DOHH2 (cell line): ENCODE data around the gene ZFP1.

Experiments used
- H3F3A ChIP-seq: fragments of 200-600 bp; sonication (generic), shearing (Covaris generic); 2 replicates; pipeline ENCODE4 v1.6.0; 2016; ENCODE audit warnings: antibody characterized with exemption, mild to moderate bottlenecking; ENCODE audit not compliant: control insufficient read depth, insufficient read depth
- H3K27ac ChIP-seq: fragments of 200-600 bp; sonication (generic); 2 replicates; pipeline ENCODE4 v1.5.1; 2014; ENCODE audit warnings: low read depth, mild to moderate bottlenecking, low read length, moderate library complexity
- H3K27me3 ChIP-seq: fragments of 200-600 bp; sonication (generic); 2 replicates; pipeline ENCODE4 v1.6.1; 2014; ENCODE audit warnings: mild to moderate bottlenecking, low read length, mixed read lengths; ENCODE audit not compliant: control insufficient read depth
- H3K36me3 ChIP-seq: fragments of 200-600 bp; sonication (generic); 2 replicates; pipeline ENCODE4 v1.6.1; 2014; ENCODE audit warnings: mild to moderate bottlenecking, low read length, moderate library complexity, mixed read lengths; ENCODE audit not compliant: control insufficient read depth
- H3K4me1 ChIP-seq: fragments of 200-600 bp; sonication (generic); 2 replicates; pipeline ENCODE4 v1.6.1; 2014; ENCODE audit warnings: mild to moderate bottlenecking, low read length, mixed read lengths; ENCODE audit not compliant: control insufficient read depth
- H3K4me2 ChIP-seq: fragments of 200-600 bp; sonication (generic); 2 replicates; pipeline ENCODE4 v1.6.0; 2014; ENCODE audit warnings: mild to moderate bottlenecking, low read length, moderate library complexity
- H3K4me3 ChIP-seq: fragments of 200-600 bp; sonication (generic); 2 replicates; pipeline ENCODE4 v1.5.1; 2014; ENCODE audit warnings: mild to moderate bottlenecking, low read length, mixed read lengths
- H3K79me2 ChIP-seq: fragments of 200-600 bp; sonication (generic); 2 replicates; pipeline ENCODE4 v1.6.1; 2014; ENCODE audit warnings: mild to moderate bottlenecking, low read length, mixed read lengths; ENCODE audit not compliant: control insufficient read depth
- H3K9me2 ChIP-seq: fragments of 200-600 bp; sonication (generic); replicated peaks from 2 replicates; pipeline ENCODE4 v1.6.1; 2014; ENCODE audit warnings: mild to moderate bottlenecking, low read length, mixed read lengths; ENCODE audit not compliant: control insufficient read depth
- H3K9me3 ChIP-seq: fragments of 200-600 bp; sonication (generic); 2 replicates; pipeline ENCODE4 v1.6.1; 2014; ENCODE audit warnings: antibody characterized with exemption, low read length, mixed read lengths; ENCODE audit not compliant: control insufficient read depth, insufficient read depth
- H4K20me1 ChIP-seq: fragments of 200-600 bp; sonication (generic); 2 replicates; pipeline ENCODE4 v1.6.0; 2014; ENCODE audit warnings: low read depth, mild to moderate bottlenecking, antibody characterized with exemption, low read length, moderate library complexity; ENCODE audit not compliant: control insufficient read depth, insufficient read depth
- EZH2phosphoT487 ChIP-seq: fragments of 200-600 bp; sonication (generic); IDR thresholded peaks from 2 replicates; pipeline ENCODE4 v1.6.1; 2017; ENCODE audit warnings: borderline replicate concordance, mild to moderate bottlenecking, antibody characterized with exemption, low read length, moderate library complexity, mixed read lengths
- TF ChIP-seq, protein P1 (sequence below): fragments of 200-600 bp; sonication (generic); IDR thresholded peaks from one replicate; pipeline ENCODE4 v1.5.1; 2014; ENCODE audit warnings: antibody characterized with exemption, mild to moderate bottlenecking, low read depth, low read length; ENCODE audit not compliant: poor library complexity, severe bottlenecking

The ZFP1 gene

DNA sequence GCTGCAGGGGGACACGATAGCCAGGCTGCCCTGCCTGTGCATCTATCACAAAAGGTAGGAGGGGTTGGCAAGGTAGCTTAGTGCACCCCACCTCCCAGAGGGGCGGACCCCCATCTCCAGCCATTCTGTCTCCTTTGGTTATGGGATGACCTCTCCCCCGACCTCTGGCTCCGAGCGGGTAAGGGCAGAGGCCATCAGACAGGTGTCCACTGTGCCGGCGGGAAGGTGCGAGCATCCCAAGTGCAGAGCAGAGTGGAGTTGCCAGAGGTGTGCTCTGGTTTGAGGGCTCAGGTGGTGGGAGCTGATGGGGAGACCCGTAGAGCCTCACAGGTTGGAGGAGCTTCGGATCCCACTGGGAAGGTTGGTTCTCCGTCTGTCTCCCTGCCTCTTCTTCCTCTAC, 43.5 kb upstream of the ZFP1 start:
- H3K4me2 ChIP-seq = no peak overlapping the region
- peaks cover 30% of the 10 kb centered on the region for H3K4me1 ChIP-seq
- no peaks in the 10 kb centered on the region for H3K9me2 ChIP-seq
- no peaks in the 10 kb centered on the region for H3K9me3 ChIP-seq
- no peaks in the 10 kb centered on the region for H3K79me2 ChIP-seq
- H3F3A ChIP-seq = peaks cover 4% of the 10 kb centered on the region; the same call in 1 of the 2 replicates
- no peaks in the 10 kb centered on the region for H4K20me1 ChIP-seq
- no peaks in the 10 kb centered on the region for H3K36me3 ChIP-seq
- H3K27me3 ChIP-seq = no peaks in the 10 kb centered on the region
- TF ChIP-seq EZH2phosphoT487 = no peak
- TF ChIP-seq, protein P1, sequence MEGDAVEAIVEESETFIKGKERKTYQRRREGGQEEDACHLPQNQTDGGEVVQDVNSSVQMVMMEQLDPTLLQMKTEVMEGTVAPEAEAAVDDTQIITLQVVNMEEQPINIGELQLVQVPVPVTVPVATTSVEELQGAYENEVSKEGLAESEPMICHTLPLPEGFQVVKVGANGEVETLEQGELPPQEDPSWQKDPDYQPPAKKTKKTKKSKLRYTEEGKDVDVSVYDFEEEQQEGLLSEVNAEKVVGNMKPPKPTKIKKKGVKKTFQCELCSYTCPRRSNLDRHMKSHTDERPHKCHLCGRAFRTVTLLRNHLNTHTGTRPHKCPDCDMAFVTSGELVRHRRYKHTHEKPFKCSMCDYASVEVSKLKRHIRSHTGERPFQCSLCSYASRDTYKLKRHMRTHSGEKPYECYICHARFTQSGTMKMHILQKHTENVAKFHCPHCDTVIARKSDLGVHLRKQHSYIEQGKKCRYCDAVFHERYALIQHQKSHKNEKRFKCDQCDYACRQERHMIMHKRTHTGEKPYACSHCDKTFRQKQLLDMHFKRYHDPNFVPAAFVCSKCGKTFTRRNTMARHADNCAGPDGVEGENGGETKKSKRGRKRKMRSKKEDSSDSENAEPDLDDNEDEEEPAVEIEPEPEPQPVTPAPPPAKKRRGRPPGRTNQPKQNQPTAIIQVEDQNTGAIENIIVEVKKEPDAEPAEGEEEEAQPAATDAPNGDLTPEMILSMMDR = no peak
- H3K27ac ChIP-seq = no peak overlapping the region
- no peak overlapping the region for H3K4me3 ChIP-seq

DNA sequence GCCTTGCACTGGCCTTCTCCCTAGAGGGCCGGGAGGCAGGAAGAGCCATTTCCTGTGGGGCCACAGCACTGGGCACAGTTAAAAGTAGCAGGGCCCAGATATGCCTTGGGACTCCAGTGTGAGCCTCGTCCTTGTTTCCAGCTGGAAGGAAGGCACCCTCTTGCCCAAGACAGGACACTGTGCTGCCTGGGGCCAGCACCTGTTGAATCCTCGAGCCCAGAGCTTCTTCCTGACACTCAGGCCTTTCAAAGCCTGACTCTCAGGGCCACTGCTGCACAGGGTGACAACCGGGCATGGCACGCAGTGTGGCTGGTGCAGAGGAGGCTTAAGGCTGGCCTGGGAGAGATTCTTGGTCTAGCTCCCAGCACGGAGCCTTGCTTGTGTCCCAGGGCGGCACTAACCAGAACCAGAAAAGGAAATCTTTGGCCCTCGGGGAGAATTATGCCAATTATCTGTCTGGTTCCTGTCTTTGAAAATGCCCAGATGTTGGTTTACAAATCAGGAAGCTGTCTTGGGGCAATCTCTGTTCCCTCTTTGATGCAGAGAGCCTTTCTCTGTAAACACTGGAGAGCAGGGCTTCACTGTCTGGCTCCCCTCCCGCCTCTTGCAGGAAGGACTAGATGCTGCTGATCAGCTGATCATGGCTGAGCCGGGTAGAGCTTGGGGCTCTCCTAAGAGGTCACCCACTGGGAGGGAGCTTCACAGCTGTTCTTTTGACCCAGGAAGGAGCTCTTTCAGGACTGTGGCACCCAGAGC, 42.8 kb upstream of the ZFP1 start:
- no peak for TF ChIP-seq EZH2phosphoT487
- TF ChIP-seq, protein P1 = no peak
- Histone ChIP-seq H3K4me3 (no peak overlapping the region), H3F3A (peaks cover 7% of the 10 kb centered on the region; the same call in 1 of the 2 replicates), H3K9me3 (no peaks in the 10 kb centered on the region), H3K9me2 (no peaks in the 10 kb centered on the region), H3K27ac (no peak overlapping the region), H3K36me3 (no peaks in the 10 kb centered on the region), H3K79me2 (no peaks in the 10 kb centered on the region), H3K4me2 (no peak overlapping the region), H3K27me3 (no peaks in the 10 kb centered on the region), H3K4me1 (peaks cover 30% of the 10 kb centered on the region), H4K20me1 (no peaks in the 10 kb centered on the region)

DNA sequence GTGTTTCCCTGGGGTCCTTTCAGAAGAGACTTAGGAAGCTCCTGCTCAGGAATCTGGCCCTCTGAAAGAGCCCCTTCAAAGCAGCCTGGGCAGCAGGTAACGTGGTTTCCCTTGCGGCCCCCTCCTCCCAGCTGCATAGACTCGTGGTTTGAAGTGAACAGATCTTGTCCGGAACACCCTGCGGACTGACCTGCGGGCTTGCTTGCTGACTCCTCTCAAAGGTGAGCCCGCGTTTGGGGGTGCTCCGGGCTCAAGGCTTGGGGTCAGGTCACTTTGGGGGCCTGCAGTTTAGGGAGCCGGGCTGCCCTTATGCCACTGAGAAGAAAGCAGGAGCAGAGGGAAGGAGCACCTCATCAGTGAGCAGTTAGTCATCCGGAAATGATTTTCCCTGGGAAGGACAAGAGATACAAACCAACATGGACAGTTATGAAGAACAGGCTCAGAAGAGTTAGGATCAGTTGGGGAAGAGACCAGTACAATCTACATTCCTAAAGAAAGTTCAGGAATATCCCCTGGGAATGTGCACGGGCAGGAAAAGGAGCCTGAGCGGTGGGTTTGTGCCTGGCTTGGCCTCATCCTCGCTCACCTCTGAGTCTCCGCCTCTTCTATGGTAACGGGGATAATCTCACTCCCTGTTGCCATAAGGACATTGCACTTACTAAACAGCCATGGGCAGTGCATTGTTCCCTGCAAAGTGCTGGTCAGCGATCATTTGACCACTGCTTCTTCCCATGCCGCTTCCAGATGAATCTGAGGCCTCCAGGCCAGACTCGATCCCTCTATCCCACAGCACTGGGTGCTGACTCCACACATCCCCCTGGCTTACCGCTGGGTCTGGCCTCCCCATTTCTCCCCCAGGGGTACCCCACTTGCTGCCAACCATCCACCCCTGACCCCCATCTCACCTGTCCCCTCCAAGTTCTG, 41.7 kb upstream of the ZFP1 start:
- H3K9me3 ChIP-seq = no peaks in the 10 kb centered on the region
- no peaks in the 10 kb centered on the region for H3K9me2 ChIP-seq
- H3K4me2 ChIP-seq = no peak overlapping the region
- TF ChIP-seq, protein P1 = no peak
- TF ChIP-seq EZH2phosphoT487 = no peak
- no peaks in the 10 kb centered on the region for H4K20me1 ChIP-seq
- peaks cover 41% of the 10 kb centered on the region for H3K4me1 ChIP-seq
- H3F3A ChIP-seq = peaks cover 7% of the 10 kb centered on the region; the same call in 1 of the 2 replicates
- no peaks in the 10 kb centered on the region for H3K27me3 ChIP-seq
- no peak overlapping the region for H3K4me3 ChIP-seq
- H3K27ac ChIP-seq = no peak overlapping the region
- H3K36me3 ChIP-seq = no peaks in the 10 kb centered on the region
- no peaks in the 10 kb centered on the region for H3K79me2 ChIP-seq
